Aorta (tissue), 5 donors: ENCODE measurements around the gene C1orf167. TPM values are rescaled to one million over a fixed set of nuclear protein-coding genes. Genes with fewer than 3 reads are reported as not detected.

ENCODE experiments used
- ATAC-seq: fragments of 200-7000 bp; cut with Tn5 transposase; one replicate; pipeline ENCODE4 v1.9.1; 2022; ENCODE audit warnings: moderate library complexity; ENCODE audit not compliant: low FRiP score
- DNase-seq, 2 donors: peaks; one replicate each; pipeline ENCODE4 v3.0.0-alpha.2; 2020
- H3K27ac ChIP-seq, 2 donors: one replicate each; pipeline ENCODE4 v1.5.1; 2013; ENCODE audit warnings: low read length in 2 of 2, mild to moderate bottlenecking in 2 of 2, moderate library complexity in 2 of 2, control low read depth in 1 of 2, inconsistent platforms in 1 of 2, low read depth in 1 of 2
- H3K27me3 ChIP-seq, 2 donors: one replicate each; pipeline ENCODE4 v1.6.1; 2013; ENCODE audit warnings: control low read depth in 1 of 2, low read length in 1 of 2, mild to moderate bottlenecking in 1 of 2, moderate library complexity in 1 of 2; ENCODE audit not compliant: insufficient read depth in 2 of 2, control insufficient read depth in 1 of 2
- H3K36me3 ChIP-seq, 2 donors: one replicate each; pipeline ENCODE4 v1.6.1; 2013; ENCODE audit warnings: control low read depth in 1 of 2, low read length in 1 of 2, mild to moderate bottlenecking in 1 of 2; ENCODE audit not compliant: insufficient read depth in 2 of 2, control insufficient read depth in 1 of 2
- H3K4me1 ChIP-seq, 2 donors: one replicate each; pipeline ENCODE4 v1.6.1; 2013; ENCODE audit warnings: low read length in 2 of 2, control low read depth in 1 of 2, mild to moderate bottlenecking in 1 of 2, moderate library complexity in 1 of 2; ENCODE audit not compliant: insufficient read depth in 2 of 2, control insufficient read depth in 1 of 2
- H3K4me3 ChIP-seq, 2 donors: one replicate each; pipeline ENCODE4 v1.5.1; 2013; ENCODE audit warnings: low read length in 2 of 2, control low read depth in 1 of 2, mild to moderate bottlenecking in 1 of 2
- H3K9me3 ChIP-seq: one replicate; pipeline ENCODE4 v1.6.1; 2013; ENCODE audit warnings: mild to moderate bottlenecking, low read length; ENCODE audit not compliant: control insufficient read depth
- WGBS, 2 donors: extraction: QIAGEN DNeasy Blood & Tissue Kit; methylation state at CpG; one replicate each; pipeline ENCODE4 v1.1.7; 2013; 5-methylcytosine and 5-hydroxymethylcytosine counted together
- intact Hi-C, 2 donors: fragments of 100-400 bp; cut with DNase I; formaldehyde crosslinking; loops; one replicate each; pipeline versions ENCODE4 v1.14.2 to v1.15.0; 2022
- polyA plus RNA-seq, 2 donors: library from polyadenylated mRNA; stranded (reverse); fragments of 200-250 nt; gene quantifications; one replicate each; pipeline ENCODE4 v1.2.3, GENCODE V29; 2013
- total RNA-seq, 2 donors: library from RNA; stranded (reverse); fragmentation: NEBNext Ultra II Directional; extraction: Animal tissue kit (Norgen Biotek cat#: 25700); gene quantifications; one replicate each; pipeline ENCODE4 v1.2.1, GENCODE V29; 2021
- donor health status: healthy with polysubstance abuse.
- donor health status: Bipolar disorder and iron deficiency.
- donor health status: DM: no; HTN: no; CAD: no.
- donor health status: DM: no; HTN: no; CAD: no.
- donor health status: DM: yes; HTN: yes; CAD: no.

The C1orf167 gene
- total and polyA plus RNA-seq, 4 donors = 0.75 to 3.6 (median 1.8) TPM

DNA sequence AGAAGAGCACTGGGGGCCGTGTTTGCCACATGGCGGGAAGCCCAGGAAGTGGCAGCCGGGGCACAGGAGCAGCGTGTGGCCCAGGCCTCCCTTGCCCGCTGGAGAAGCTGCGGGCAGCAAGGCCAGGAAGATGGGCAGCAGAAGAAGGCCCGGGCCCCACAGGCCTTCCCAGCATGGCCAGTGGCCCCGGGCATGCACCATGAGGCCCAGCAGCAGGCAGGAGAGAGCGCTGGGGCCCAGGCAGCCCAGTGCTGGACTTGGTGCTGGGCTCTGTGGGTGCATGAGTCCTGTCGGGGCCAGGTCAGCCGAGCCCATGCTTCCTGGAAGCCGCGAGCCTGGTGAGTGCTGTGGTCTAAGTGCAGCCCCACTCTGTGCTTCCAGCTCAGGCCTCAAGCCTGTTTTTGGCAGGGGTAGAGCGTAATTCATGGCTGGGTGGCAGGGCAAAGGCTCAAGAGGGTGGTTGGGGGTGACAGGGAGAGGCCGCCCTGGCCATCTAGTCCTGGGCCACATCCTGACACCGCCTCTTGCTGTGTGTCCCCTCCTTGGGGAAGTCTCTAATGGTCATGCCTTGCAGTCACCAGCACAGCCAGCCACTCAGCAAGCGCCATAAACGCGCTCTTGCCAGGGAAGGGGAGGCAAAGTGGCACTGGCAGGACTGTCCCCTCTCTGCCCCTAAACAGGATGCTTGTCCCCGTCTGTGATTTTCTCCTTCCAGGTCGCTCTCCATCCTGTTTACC is 22.4 kb downstream of the C1orf167 start:
- Histone ChIP-seq H3K36me3 (no peaks in the 10 kb centered on the region), H3K4me3 (no peak overlapping the region), H3K9me3 (no peaks in the 10 kb centered on the region), H3K4me1 (no peaks in the 10 kb centered on the region), H3K27me3 (no peaks in the 10 kb centered on the region), H3K27ac (no peak overlapping the region)
- WGBS, 2 donors = 69 to 72% methylated on average over 19 to 21 of the region's 21 CpGs
- ATAC-seq (no peak), DNase-seq (peak; percentile 51 to 71)
- intact Hi-C loops = no loop called here

DNA sequence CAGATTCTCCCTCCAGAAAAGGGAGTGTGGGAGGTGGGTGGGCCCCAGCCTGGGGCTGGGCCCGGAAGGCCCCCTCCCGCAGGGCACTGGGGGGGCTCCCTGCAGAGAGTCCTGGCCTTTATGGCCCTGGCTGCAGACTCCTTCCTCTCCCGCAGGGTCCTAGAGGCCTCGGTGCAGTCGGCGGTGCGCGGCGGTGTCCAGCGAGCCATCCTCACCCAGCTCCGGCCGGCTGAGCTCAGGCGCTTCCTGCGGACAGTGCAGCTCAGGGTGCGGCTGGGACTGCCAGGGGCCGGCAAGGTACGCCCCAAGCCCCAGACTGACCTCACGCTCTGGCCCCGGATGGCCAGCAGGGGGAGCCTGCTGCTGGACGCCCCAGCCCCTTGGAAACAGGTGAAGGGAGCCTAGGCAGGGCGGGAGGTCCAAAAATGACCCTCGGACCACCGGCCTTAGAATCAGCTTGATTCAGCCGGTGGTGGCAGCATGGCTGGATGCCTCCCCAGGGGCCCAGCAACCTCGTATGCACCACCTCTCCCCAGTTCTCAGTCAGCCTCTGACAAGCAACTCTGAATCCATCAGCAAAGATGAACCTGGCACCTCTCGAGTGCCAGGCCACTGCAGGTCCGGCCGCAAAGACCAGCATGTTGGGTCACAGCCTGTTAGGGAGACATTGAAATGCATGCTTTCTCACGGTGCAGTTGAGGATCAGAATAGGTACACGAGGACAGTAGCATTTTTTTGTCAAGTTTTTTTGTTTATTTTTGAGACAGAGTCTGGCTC is 23.2 kb downstream of the C1orf167 start:
- peak; percentile 75 to 91 for DNase-seq
- ATAC-seq = peak; percentile 73
- H3K9me3 ChIP-seq = no peaks in the 10 kb centered on the region
- intact Hi-C loops = loop anchor here in 1 of 2 donors (5.0 kb wide), 2 partner anchors 48 to 103 kb away; partner anchors contain the start of genes AGTRAP and MAD2L2
- 6% methylated on average over 29 to 30 of the region's 30 CpGs for WGBS, 2 donors
- H3K4me3 ChIP-seq = no peak overlapping the region
- H3K27me3 ChIP-seq = no peaks in the 10 kb centered on the region
- no peak overlapping the region for H3K27ac ChIP-seq
- H3K4me1 ChIP-seq = no peaks in the 10 kb centered on the region
- H3K36me3 ChIP-seq = no peaks in the 10 kb centered on the region

- WGBS, 2 donors = 61 to 68% methylated on average over 5 of the region's 5 CpGs
- H3K4me3 ChIP-seq = no peak overlapping the region
- H3K9me3 ChIP-seq = no peaks in the 10 kb centered on the region
- intact Hi-C loops = loop anchor here in 1 of 2 donors (5.0 kb wide), 2 partner anchors 49 to 104 kb away; partner anchors contain the start of genes AGTRAP and MAD2L2
- H3K36me3 ChIP-seq = no peaks in the 10 kb centered on the region
- ATAC-seq (no peak), DNase-seq (no peak)
- H3K4me1 ChIP-seq = no peaks in the 10 kb centered on the region
- no peaks in the 10 kb centered on the region for H3K27me3 ChIP-seq
- H3K27ac ChIP-seq = no peak overlapping the region
Observed at GRCh38 chr1:11786168-11786567, 24.2 kb downstream of the C1orf167 start.

GRCh38 chr1:11787251-11787803 is 25.3 kb downstream of the C1orf167 start:
- Histone ChIP-seq H3K27me3 (no peaks in the 10 kb centered on the region), H3K36me3 (no peaks in the 10 kb centered on the region), H3K4me1 (no peaks in the 10 kb centered on the region), H3K27ac (peak overlapping the region in 1 of 2 donors; percentile 56), H3K4me3 (no peak overlapping the region), H3K9me3 (no peaks in the 10 kb centered on the region)
- intact Hi-C loops = loop anchor here in 1 of 2 donors (5.0 kb wide), 2 partner anchors 50 to 105 kb away; partner anchors contain the start of genes AGTRAP and MAD2L2
- ATAC-seq = peak; percentile 53
- DNase-seq = peak; percentile 81 to 87
- WGBS, 2 donors = 5 to 10% methylated on average over 16 of the region's 16 CpGs

DNA sequence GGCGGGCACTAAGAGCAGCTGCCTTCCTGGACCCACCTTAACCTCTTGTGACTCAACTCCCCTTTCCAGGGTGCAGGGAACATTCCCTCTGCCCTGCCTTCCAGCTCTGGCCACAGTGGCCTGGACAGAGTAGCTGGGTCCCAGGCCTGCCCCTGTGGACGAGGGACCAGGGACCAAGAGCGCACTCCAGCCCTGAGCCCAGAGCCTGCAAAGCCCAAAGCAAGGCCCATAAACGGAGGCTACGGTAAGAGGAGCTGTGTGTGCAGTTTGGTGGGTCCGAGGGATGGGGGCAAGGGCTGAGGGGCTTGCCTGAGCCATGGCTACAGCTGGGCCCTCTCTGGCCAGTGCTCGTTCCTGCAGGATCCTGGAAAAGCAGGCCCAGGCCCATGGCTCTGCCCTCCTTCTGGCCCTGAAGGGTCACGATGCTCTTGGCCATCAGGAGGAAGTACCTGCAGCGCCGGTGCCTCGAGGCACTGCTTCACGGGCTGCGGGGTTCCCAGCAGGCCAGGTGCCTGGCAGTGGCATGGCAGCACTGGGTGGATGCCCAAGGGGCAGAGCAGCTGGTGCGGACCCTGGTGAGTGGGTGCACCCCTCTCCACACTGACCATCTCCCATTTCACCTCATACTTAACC is 25.9 kb downstream of the C1orf167 start:
- intact Hi-C loops = loop anchor here (2.0 to 5.0 kb wide), 3 partner anchors 17 to 106 kb away; partner anchors contain the start of genes AGTRAP (in 1 of the 2), MAD2L2 (in 1 of the 2) and MTHFR (in 1 of the 2)
- Histone ChIP-seq H3K4me3 (no peak overlapping the region), H3K36me3 (no peaks in the 10 kb centered on the region), H3K27ac (peak overlapping the region in 1 of 2 donors; percentile 56), H3K4me1 (no peaks in the 10 kb centered on the region), H3K9me3 (no peaks in the 10 kb centered on the region), H3K27me3 (no peaks in the 10 kb centered on the region)
- ATAC-seq = peak; percentile 1
- DNase-seq = peak; percentile 51 to 73
- 71 to 78% methylated on average over 14 of the region's 14 CpGs for whole genome bisulfite sequencing, 2 donors

- ATAC-seq (no peak), DNase-seq (peak; percentile 47 to 73)
- H3K9me3 ChIP-seq = no peaks in the 10 kb centered on the region
- no peaks in the 10 kb centered on the region for H3K27me3 ChIP-seq
- H3K4me3 ChIP-seq = no peak overlapping the region
- no peaks in the 10 kb centered on the region for H3K36me3 ChIP-seq
- no peak overlapping the region for H3K27ac ChIP-seq
- 62 to 75% methylated on average over 14 of the region's 14 CpGs for WGBS, 2 donors
- intact Hi-C loops = loop anchor here (2.0 to 5.0 kb wide), 3 partner anchors 16 to 106 kb away; partner anchors contain the start of genes AGTRAP (in 1 of the 2), MAD2L2 (in 1 of the 2) and MTHFR (in 1 of the 2)
- H3K4me1 ChIP-seq = no peaks in the 10 kb centered on the region
Observed at GRCh38 chr1:11788549-11789053, 26.6 kb downstream of the C1orf167 start.

- no peak overlapping the region for H3K4me3 ChIP-seq
- H3K9me3 ChIP-seq = no peaks in the 10 kb centered on the region
- no peaks in the 10 kb centered on the region for H3K27me3 ChIP-seq
- intact Hi-C loops = loop anchor here (2.0 to 5.0 kb wide), 3 partner anchors 15 to 107 kb away; partner anchors contain the start of genes AGTRAP (in 1 of the 2), MAD2L2 (in 1 of the 2) and MTHFR (in 1 of the 2)
- no peak for ATAC-seq
- whole genome bisulfite sequencing, 2 donors = 64 to 71% methylated on average over 13 of the region's 13 CpGs
- peak overlapping the region in 1 of 2 donors; percentile 48 for H3K27ac ChIP-seq
- H3K4me1 ChIP-seq = no peaks in the 10 kb centered on the region
- peak; percentile 56 to 63 for DNase-seq
- peaks cover 0 to 5% of the 10 kb centered on the region in 2 donors for H3K36me3 ChIP-seq
Observed at GRCh38 chr1:11789126-11790067, 27.4 kb downstream of the C1orf167 start.
